GM23338 (cell line): ENCODE measurements around the gene HGD. TPM values are rescaled to one million over a fixed set of nuclear protein-coding genes. Genes with fewer than 3 reads are reported as not detected.

Experiments
- ATAC-seq: fragments of 200-7000 bp; cut with Tn5 transposase; 3 replicates; pipeline ENCODE4 v1.9.1; 2020
- DNase-seq: peaks from one replicate; pipeline ENCODE4 v3.0.0-alpha.2; 2015; ENCODE audit warnings: low spot score
- H2AFZ ChIP-seq: fragments of 200-600 bp; sonication (generic); 2 replicates; pipeline ENCODE4 v1.8.0; 2016; ENCODE audit warnings: antibody characterized with exemption, mild to moderate bottlenecking, moderate library complexity
- H3F3A ChIP-seq: fragments of 200-600 bp; sonication (generic); replicated peaks from 2 replicates; pipeline ENCODE4 v1.8.0; 2017; ENCODE audit warnings: antibody characterized with exemption, mixed run types, low read depth
- H3K27ac ChIP-seq: fragments of 200-600 bp; sonication (generic); 2 replicates; pipeline ENCODE4 v1.6.1; 2016; ENCODE audit warnings: low read depth
- H3K27me3 ChIP-seq: fragments of 200-600 bp; sonication (generic); 2 replicates; pipeline ENCODE4 v1.8.0; 2016; ENCODE audit warnings: mild to moderate bottlenecking, mixed run types, moderate library complexity; ENCODE audit not compliant: insufficient read depth
- H3K36me3 ChIP-seq: fragments of 200-600 bp; sonication (generic); 2 replicates; pipeline ENCODE4 v1.8.0; 2016; ENCODE audit warnings: mild to moderate bottlenecking; ENCODE audit not compliant: insufficient read depth
- H3K4me1 ChIP-seq: fragments of 200-600 bp; sonication (generic); 2 replicates; pipeline ENCODE4 v1.8.0; 2016; ENCODE audit warnings: mild to moderate bottlenecking, moderate library complexity; ENCODE audit not compliant: insufficient read depth
- H3K4me2 ChIP-seq: fragments of 200-600 bp; sonication (generic); 2 replicates; pipeline ENCODE4 v1.7.1; 2017; ENCODE audit warnings: mixed run types
- H3K4me3 ChIP-seq: fragments of 200-600 bp; sonication (generic); 2 replicates; pipeline ENCODE4 v1.6.1; 2016; ENCODE audit warnings: mixed run types
- H3K79me2 ChIP-seq: fragments of 200-600 bp; sonication (generic); replicated peaks from 2 replicates; pipeline ENCODE4 v1.8.0; 2017; ENCODE audit warnings: mild to moderate bottlenecking; ENCODE audit not compliant: insufficient read depth
- H3K9me2 ChIP-seq: fragments of 200-600 bp; sonication (generic); 2 replicates; pipeline ENCODE4 v1.8.0; 2017; ENCODE audit not compliant: insufficient read depth
- H4K20me1 ChIP-seq: fragments of 200-600 bp; sonication (generic); replicated peaks from 2 replicates; pipeline ENCODE4 v1.8.0; 2017; ENCODE audit warnings: mild to moderate bottlenecking; ENCODE audit not compliant: insufficient read depth
- H3K27ac Mint-ChIP-seq: 2 replicates; pipeline ENCODE4 v1.8.0; 2020; ENCODE audit warnings: inconsistent platforms, mild to moderate bottlenecking, moderate library complexity, mixed read lengths
- H3K27me3 Mint-ChIP-seq: 3 replicates; pipeline ENCODE4 v1.8.0; 2022; ENCODE audit warnings: low read depth, mild to moderate bottlenecking, moderate library complexity, mixed read lengths, inconsistent platforms; ENCODE audit not compliant: insufficient read depth, poor library complexity
- H3K36me3 Mint-ChIP-seq: 3 replicates; pipeline ENCODE4 v1.8.0; 2021; ENCODE audit warnings: low read depth, mild to moderate bottlenecking, inconsistent platforms, moderate library complexity, mixed read lengths
- H3K4me1 Mint-ChIP-seq: 3 replicates; pipeline ENCODE4 v1.8.0; 2020; ENCODE audit warnings: mild to moderate bottlenecking, inconsistent platforms, mixed read lengths
- H3K4me3 Mint-ChIP-seq: 3 replicates; pipeline ENCODE4 v1.8.0; 2021; ENCODE audit warnings: moderate library complexity, mild to moderate bottlenecking, inconsistent platforms, mixed read lengths
- H3K9me3 Mint-ChIP-seq: 3 replicates; pipeline ENCODE4 v1.8.0; 2020; ENCODE audit warnings: moderate library complexity, mild to moderate bottlenecking, inconsistent platforms, mixed read lengths
- CTCF ChIP-seq, 2 experiments: fragments of 200-600 bp in 1 of 2; sonication (generic) in 1 of 2; conservative IDR thresholded peaks; 2 replicates each; pipeline versions ENCODE4 v1.5.1 to v1.6.1; 2016 to 2017; ENCODE audit warnings: antibody characterized with exemption in 2 of 2, low read depth in 2 of 2, mild to moderate bottlenecking in 2 of 2, moderate library complexity in 1 of 2
- EZH2 ChIP-seq: fragments of 200-600 bp; sonication (generic); IDR thresholded peaks from one replicate; pipeline ENCODE4 v1.8.0; 2017; ENCODE audit warnings: antibody characterized with exemption, mild to moderate bottlenecking, low read depth; ENCODE audit not compliant: unreplicated experiment
- EZH2phosphoT487 ChIP-seq: fragments of 200-600 bp; sonication (generic); IDR thresholded peaks from one replicate; pipeline ENCODE4 v1.8.1; 2018; ENCODE audit warnings: antibody characterized with exemption; ENCODE audit not compliant: unreplicated experiment
- NANOG ChIP-seq: IDR thresholded peaks from 2 replicates; pipeline ENCODE4 v1.6.1; 2016; ENCODE audit warnings: antibody characterized with exemption, borderline replicate concordance
- ZNF114 ChIP-seq: fragments of 250-450 bp; sonication (Bioruptor Pico); IDR thresholded peaks from 2 replicates; pipeline ENCODE4 v1.5.0; 2020; ENCODE audit warnings: mild to moderate bottlenecking, moderate library complexity
- ZNF331 ChIP-seq: fragments of 250-450 bp; sonication (Bioruptor Pico); IDR thresholded peaks from 2 replicates; pipeline ENCODE4 v1.5.0; 2020; ENCODE audit warnings: low read depth, mild to moderate bottlenecking, moderate library complexity
- ZNF462 ChIP-seq: fragments of 250-450 bp; sonication (Bioruptor Pico); IDR thresholded peaks from 2 replicates; pipeline ENCODE4 v1.5.0; 2020; ENCODE audit warnings: mild to moderate bottlenecking, moderate library complexity
- polyA plus RNA-seq: library from polyadenylated mRNA; unstranded; fragments of >200 nt; fragmentation: Nextera tagmentation; extraction: Ambion mirVana; gene quantifications from 2 replicates; pipeline ENCODE4 v1.2.1, GENCODE V29; 2016
- total RNA-seq: library from RNA; depleted of rRNA; stranded (reverse); fragments of >200 nt; shearing (Covaris generic); gene quantifications from 2 replicates; pipeline ENCODE4 v1.2.3, GENCODE V29; 2014

Gene HGD
- total and polyA plus RNA-seq, 2 experiments from 2014 or later = not detected

- Histone ChIP-seq H4K20me1 (no peaks in the 10 kb centered on the region), H3K27ac (no peak overlapping the region), H3F3A (no peaks in the 10 kb centered on the region), H3K9me2 (0 out of 2 replicates have a peak, but pooled peaks cover 4% of the 10 kb centered on the region), H3K79me2 (no peaks in the 10 kb centered on the region; the same call in 1 of the 2 replicates), H2AFZ (no peak overlapping the region), H3K4me1 (peaks cover 23% of the 10 kb centered on the region), H3K4me3 (no peak overlapping the region), H3K27me3 (no peaks in the 10 kb centered on the region), H3K36me3 (no peaks in the 10 kb centered on the region), H3K4me2 (peak overlapping the region; percentile 38; the same call in 1 of the 2 replicates)
- H3K4me1 Mint-ChIP-seq = peaks cover 21% of the 10 kb centered on the region
- ATAC-seq (no peak), DNase-seq (no peak)
- no peak for TF ChIP-seq ZNF462
- TF ChIP-seq NANOG = no peak
- TF ChIP-seq EZH2phosphoT487 = no peak
- TF ChIP-seq ZNF114 (CRISPR knock-in tag) = no peak
- TF ChIP-seq CTCF (conservative IDR thresholded peaks at IDR 0.05; ENCODE audit: low read depth in 2 of 2) = no peak
- TF ChIP-seq ZNF331 (CRISPR knock-in tag) = no peak
- no peak for TF ChIP-seq EZH2
- peaks cover 9% of the 10 kb centered on the region; the same call in 2 of the 3 replicates for H3K9me3 Mint-ChIP-seq
- no peak overlapping the region for H3K27ac Mint-ChIP-seq
- H3K27me3 Mint-ChIP-seq = peaks cover 2% of the 10 kb centered on the region
- H3K36me3 Mint-ChIP-seq = peaks cover 25% of the 10 kb centered on the region; the same call in 2 of the 3 replicates
- H3K4me3 Mint-ChIP-seq = no peak overlapping the region
Measured at GRCh38 chr3:120726791-120727190, 44.8 kb upstream of the HGD start.
